Activated effector memory CD4-positive, alpha-beta T cell treated with anti-CD3 and anti-CD28 coated beads, Interleukin-2, amount 50 U/mL, for 16 hours (primary cell): ENCODE measurements around the gene SIT1.
"Not testable (repeated sequence)": the region's sequence is repeated elsewhere in the genome, so short reads cannot be mapped to it uniquely, and the experiment has no call there.

ENCODE experiments used
- DNase-seq: peaks from one replicate; pipeline ENCODE4 v3.0.0-alpha.2; 2020

SIT1 gene

GRCh38 chr9:35635730-35636129 is 15.0 kb downstream of the SIT1 start:
- no peak for DNase-seq

- DNase-seq, result peak; percentile 42
Measured at GRCh38 chr9:35629597-35629996, 21.1 kb downstream of the SIT1 start.

- DNase-seq, result peak; percentile 17
Measured at GRCh38 chr9:35628389-35628991, 22.2 kb downstream of the SIT1 start.

GRCh38 chr9:35627575-35627974 is 23.2 kb downstream of the SIT1 start:
- DNase-seq, result peak; percentile 10

- DNase-seq, result no peak
Measured at GRCh38 chr9:35619800-35620158, 31.0 kb downstream of the SIT1 start.

- no peak for DNase-seq
Measured at GRCh38 chr9:35618854-35619799, 31.6 kb downstream of the SIT1 start.

- DNase-seq, result no peak
Measured at GRCh38 chr9:35618325-35618727, 32.4 kb downstream of the SIT1 start, which contains the start of gene CD72. Gene CD72 (minus strand): TSS chr9:35618413. CDS start chr9:35618303, 110 bp downstream.

- DNase-seq, result no peak
Measured at GRCh38 chr9:35617548-35617947, 33.2 kb downstream of the SIT1 start.

GRCh38 chr9:35616681-35617459 is 33.9 kb downstream of the SIT1 start:
- peak; percentile 87 for DNase-seq

GRCh38 chr9:35615981-35616680 is 34.6 kb downstream of the SIT1 start:
- no peak for DNase-seq

- no peak for DNase-seq
Measured at GRCh38 chr9:35612843-35613242, 37.9 kb downstream of the SIT1 start.

- DNase-seq, result not testable (repeated sequence)
Measured at GRCh38 chr9:35612066-35612465, 38.7 kb downstream of the SIT1 start.

- DNase-seq, result peak; percentile 84
Measured at GRCh38 chr9:35611230-35611797, 39.4 kb downstream of the SIT1 start.

- no peak for DNase-seq
Measured at GRCh38 chr9:35609820-35610163, 40.9 kb downstream of the SIT1 start.

- no peak for DNase-seq
Measured at GRCh38 chr9:35609001-35609819, 41.5 kb downstream of the SIT1 start.

GRCh38 chr9:35608221-35608620 is 42.5 kb downstream of the SIT1 start:
- DNase-seq, result no peak

- no peak for DNase-seq
Measured at GRCh38 chr9:35606726-35607125, 44.0 kb downstream of the SIT1 start.

GRCh38 chr9:35606138-35606504 is 44.6 kb downstream of the SIT1 start:
- DNase-seq, result no peak

- peak; percentile 78 for DNase-seq
Measured at GRCh38 chr9:35605351-35606137, 45.2 kb downstream of the SIT1 start.

- peak; percentile 94 for DNase-seq
Measured at GRCh38 chr9:35604578-35605350, 46.0 kb downstream of the SIT1 start, which contains the start of gene TESK1. Gene TESK1 (plus strand): TSS chr9:35605262. CDS start chr9:35605620, 358 bp downstream.
